Sigmoid colon (tissue), 4 donors: ENCODE measurements around the gene LRIT2.

ENCODE experiments used
- CTCF ChIP-seq, 4 experiments: fragments of 450-650 bp in 3 of 4; fragments of 200-600 bp in 1 of 4; IDR thresholded peaks; one replicate each; pipeline ENCODE4 v1.5.1; 2016 to 2019; ENCODE audit warnings: antibody characterized with exemption in 4 of 4, mild to moderate bottlenecking in 3 of 4, moderate library complexity in 2 of 4
- POLR2AphosphoS5 ChIP-seq, 4 donors: sonication (generic); formaldehyde crosslinking; IDR thresholded peaks; one replicate each; pipeline ENCODE4 v1.6.1; 2017; ENCODE audit warnings: antibody characterized with exemption in 4 of 4

GRCh38 chr10:84204610-84205009 lies 20.7 kb downstream of the LRIT2 start:
- TF ChIP-seq CTCF (IDR thresholded peaks at IDR 0.05) (no peak), POLR2AphosphoS5 (IDR thresholded peaks at IDR 0.05) (no peak)
